Stimulated activated naive CD8-positive, alpha-beta T cell treated with anti-CD3 and anti-CD28 coated beads, Interleukin-15, Interleukin-2, amounts not matched to agents 100 U/mL and 50 U/mL, for 24 hours (primary cell): ENCODE data around the gene TPRN.
A peak's percentile ranks its signal among the peaks of the same experiment; 100 is the strongest.

ENCODE experiments used
- ATAC-seq: fragments of 150-1000 bp; cut with Tn5 transposase; one replicate; pipeline ENCODE4 v1.10.0; 2021
- DNase-seq: peaks from one replicate; pipeline ENCODE4 v3.0.0; 2021

The TPRN gene

GRCh38 chr9:137188490-137189296, 11.8 kb downstream of the TPRN start, which contains the start of the genes ANAPC2 and SSNA1:
TSS of gene ANAPC2 (minus strand) at chr9:137188560. CDS start at chr9:137188532, 28 bp downstream.
TSS of gene SSNA1 (plus strand) at chr9:137188676. CDS start at chr9:137188727, 51 bp downstream.
- ATAC-seq, result peak; percentile 82
- peak; percentile 97 for DNase-seq

- no peak for DNase-seq
- ATAC-seq, result peak; percentile 1
These were observed 12.5 kb downstream of the TPRN start for GRCh38 chr9:137188086-137188489.

GRCh38 chr9:137187386-137187785, 13.2 kb downstream of the TPRN start:
- DNase-seq (no peak), ATAC-seq (no peak)

GRCh38 chr9:137186385-137186784, 14.2 kb downstream of the TPRN start:
- ATAC-seq (no peak), DNase-seq (no peak)

- ATAC-seq (no peak), DNase-seq (no peak)
These were observed 14.6 kb downstream of the TPRN start for GRCh38 chr9:137185921-137186320.

GRCh38 chr9:137184881-137185660, 15.5 kb downstream of the TPRN start:
- no peak for ATAC-seq

GRCh38 chr9:137183980-137184595, 16.5 kb downstream of the TPRN start:
- ATAC-seq, result no peak
- DNase-seq, result no peak

More at GRCh38 chr9:137184881-137185660, 15.5 kb downstream of the TPRN start:
- DNase-seq, result no peak

- DNase-seq, result no peak
- no peak for ATAC-seq
These were observed 17.7 kb downstream of the TPRN start for GRCh38 chr9:137182836-137183235.

GRCh38 chr9:137181680-137182079, 18.9 kb downstream of the TPRN start:
- ATAC-seq, result no peak
- DNase-seq, result no peak

- DNase-seq (no peak), ATAC-seq (no peak)
These were observed 20.1 kb downstream of the TPRN start for GRCh38 chr9:137180491-137180890.

GRCh38 chr9:137179761-137180160, 20.8 kb downstream of the TPRN start:
- no peak for ATAC-seq
- DNase-seq, result no peak

- no peak for DNase-seq
- no peak for ATAC-seq
These were observed 21.5 kb downstream of the TPRN start for GRCh38 chr9:137178939-137179630.

GRCh38 chr9:137178201-137178938, 22.2 kb downstream of the TPRN start:
- no peak for ATAC-seq
- no peak for DNase-seq

GRCh38 chr9:137176302-137177182, 24.0 kb downstream of the TPRN start:
- DNase-seq (no peak), ATAC-seq (peak; percentile 44)

- ATAC-seq (no peak), DNase-seq (no peak)
These were observed 25.1 kb downstream of the TPRN start for GRCh38 chr9:137175345-137175961.

- ATAC-seq (no peak), DNase-seq (no peak)
These were observed 25.7 kb downstream of the TPRN start for GRCh38 chr9:137174722-137175293.

- ATAC-seq, result no peak
- DNase-seq, result no peak
These were observed 26.5 kb downstream of the TPRN start for GRCh38 chr9:137173796-137174664.
